GM19043 (cell line): ENCODE data around the gene CDKN2AIP.
"Not testable (repeated sequence)": the region's sequence is repeated elsewhere in the genome, so short reads cannot be mapped to it uniquely, and the experiment has no call there.

Source experiments
- ATAC-seq: cut with Tn5 transposase; IDR thresholded peaks from one replicate; pipeline ENCODE4 v1.9.1; 2021; ENCODE audit warnings: low read depth; ENCODE audit not compliant: unreplicated experiment

CDKN2AIP gene

DNA sequence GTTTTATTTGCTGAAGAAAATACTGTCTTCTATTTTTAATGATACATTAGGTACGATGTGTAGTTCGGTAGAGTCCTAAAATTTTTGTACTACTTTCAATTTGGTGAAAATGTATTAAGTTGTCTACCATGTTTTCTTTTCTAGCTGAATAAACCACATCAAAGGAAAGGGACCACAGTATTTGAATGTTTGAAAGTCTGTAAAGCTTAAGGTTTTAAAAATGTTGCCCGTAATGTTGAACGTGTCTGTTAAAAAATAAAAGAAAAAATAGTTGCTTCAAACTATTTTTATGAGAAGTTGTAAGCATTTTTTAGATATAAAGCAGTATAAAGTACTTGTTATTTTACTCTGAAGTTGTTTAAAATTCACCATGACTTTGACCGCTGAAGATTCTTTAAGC, 3.2 kb downstream of the CDKN2AIP start:
- no peak for ATAC-seq

DNA sequence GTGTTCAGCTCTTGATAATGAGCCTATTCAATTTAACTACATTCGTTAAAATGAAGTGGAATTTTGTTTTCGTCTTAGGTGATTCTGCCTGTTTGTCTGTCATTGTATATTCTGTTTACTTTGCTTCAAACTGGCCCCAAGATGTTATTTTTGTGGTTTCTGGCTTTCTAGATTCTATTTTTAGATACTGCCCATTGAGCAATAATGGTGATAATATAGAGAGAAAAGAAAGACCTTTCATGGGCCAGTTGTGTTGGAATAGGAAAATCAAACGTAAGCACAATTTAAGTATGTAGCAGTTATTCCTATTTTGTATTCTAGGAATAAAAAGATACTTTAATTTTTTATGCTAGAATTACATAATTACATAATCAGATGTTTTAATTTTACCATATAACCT, 4.0 kb downstream of the CDKN2AIP start:
- ATAC-seq: no peak

DNA sequence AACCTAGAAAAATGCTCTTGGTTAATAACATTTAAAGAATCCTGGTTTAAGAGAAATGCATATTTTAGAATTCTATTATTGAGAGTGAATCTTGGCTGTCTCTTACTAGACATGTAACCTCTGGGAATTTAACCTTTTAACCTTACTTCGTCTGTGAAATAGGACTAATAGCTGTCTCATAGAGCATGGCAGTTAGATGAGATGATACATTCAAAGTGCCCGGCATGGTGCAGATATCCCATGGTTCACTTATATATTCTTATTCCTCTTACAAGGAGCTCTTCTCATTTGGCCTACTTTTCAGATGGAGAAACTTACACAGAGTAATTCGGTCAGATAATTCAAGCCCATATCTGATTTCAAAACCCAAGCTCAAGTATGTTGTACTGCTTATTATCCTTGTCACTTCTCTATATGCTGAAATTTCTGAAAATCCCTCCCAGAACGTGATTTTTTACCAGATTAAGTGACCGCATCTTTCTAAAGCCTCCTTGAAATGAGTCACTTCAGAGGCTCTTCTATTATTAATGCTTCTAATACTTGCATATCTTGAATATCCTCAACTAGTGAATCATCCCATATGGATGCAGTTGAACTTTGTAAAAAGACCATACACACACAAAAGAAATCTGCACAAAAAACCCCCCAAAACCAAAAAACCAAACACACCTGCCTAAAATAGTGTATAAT, 4.9 kb downstream of the CDKN2AIP start:
- ATAC-seq: no peak

DNA sequence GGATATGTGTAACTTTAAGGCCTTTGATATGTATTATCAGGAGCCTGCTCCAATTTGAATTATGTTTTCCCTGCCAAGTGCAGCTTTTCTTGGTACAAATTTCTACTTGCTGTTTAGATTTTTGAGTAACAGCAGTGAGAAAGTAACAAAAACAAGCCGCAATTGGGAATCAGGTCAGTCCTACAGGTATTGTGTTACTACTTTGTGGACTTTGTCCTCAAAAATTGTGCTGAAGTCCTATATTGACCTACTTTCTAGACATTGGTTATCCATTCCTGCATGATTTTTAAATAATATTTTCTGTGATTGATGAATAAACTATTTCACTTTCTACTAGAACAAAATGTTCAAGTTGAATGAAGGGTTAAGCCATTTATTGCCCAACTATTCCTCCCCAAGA, 5.7 kb downstream of the CDKN2AIP start:
- no peak for ATAC-seq

DNA sequence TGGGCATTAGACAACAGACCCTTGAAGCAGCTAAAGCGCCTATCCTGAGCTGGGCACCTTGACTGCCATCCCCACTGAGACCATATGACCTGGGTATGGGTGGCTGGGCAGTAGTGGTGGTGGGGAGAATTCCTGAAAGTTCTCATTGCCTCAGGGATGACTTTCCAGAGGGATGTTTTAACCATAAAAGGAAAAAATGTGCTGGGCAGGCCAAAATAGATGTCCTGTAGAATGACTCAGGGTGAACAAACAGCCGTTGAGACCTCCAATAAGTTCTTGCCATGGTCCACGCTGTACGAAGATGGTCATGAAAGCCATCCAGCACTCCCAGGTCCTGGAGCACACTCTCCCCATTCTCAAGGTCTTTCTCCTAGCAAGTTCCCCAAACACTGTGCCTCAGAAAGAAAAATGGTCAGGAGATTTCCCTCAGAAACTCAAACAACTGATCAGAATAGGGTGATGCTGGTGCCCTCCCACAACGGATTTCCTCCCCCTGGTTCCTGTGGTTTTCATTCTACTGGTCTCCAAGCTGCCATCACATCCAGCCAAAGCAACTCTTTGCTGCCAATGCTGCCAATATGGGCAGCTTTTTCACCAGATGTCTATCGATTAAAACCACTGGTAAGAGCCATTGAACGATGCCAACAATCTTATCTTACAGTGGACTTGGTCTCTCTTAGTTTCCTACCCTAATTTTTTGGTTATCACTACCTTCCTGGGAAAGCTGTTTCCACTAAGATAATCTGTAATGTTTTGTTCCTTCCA, 11.2 kb downstream of the CDKN2AIP start:
- no peak for ATAC-seq

DNA sequence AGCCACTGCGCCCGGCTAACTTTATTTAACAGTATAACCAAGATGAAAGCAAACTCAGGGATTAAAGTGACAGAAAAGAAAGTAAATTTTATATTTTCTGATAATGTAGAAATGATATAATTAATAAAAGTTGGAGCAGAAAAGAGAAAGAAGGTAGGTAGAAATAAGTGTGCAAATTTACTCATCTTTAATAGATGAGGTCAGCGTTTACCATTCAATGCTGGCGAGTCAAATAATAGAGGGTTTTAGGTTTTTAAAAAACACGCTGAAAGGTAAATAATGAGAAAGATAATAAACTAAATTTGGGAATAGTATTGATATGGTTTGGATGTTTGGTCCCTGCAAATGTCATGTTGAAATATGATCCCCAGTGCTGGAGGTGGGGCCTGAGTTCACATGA, 13.6 kb downstream of the CDKN2AIP start:
- no peak for ATAC-seq

DNA sequence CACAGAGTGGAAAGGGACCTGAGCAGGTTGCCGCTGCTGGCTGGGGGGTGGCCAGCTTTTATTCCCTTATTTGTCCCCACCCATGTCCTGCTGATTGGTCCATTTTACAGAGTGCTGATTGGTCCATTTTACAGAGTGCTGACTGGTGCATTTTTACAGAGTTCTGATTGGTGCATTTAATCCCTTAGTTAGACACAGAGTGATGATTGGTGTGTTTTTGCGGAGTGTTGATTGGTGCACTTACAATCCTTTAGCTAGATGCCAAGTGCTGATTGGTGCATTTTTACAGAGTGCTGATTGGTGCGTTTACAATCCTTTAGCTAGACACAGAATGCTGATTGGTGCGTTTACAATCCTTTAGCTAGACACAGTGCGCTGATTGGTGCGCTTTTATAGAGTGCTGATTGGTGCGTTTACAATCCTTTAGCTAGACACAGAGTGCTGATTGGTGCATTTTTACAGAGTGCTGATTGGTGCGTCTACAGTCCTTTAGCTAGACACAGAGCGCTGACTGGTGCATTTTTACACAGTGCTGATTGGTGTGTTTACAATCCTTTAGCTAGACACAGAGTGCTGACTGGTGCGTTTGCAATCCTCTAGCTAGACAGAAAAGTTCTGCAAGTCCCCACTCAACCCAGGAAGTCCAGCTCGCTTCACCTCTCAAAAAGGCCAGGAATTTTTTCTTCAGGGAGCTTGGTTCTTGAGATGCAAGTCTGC, 19.6 kb downstream of the CDKN2AIP start:
- ATAC-seq: not testable (repeated sequence)

DNA sequence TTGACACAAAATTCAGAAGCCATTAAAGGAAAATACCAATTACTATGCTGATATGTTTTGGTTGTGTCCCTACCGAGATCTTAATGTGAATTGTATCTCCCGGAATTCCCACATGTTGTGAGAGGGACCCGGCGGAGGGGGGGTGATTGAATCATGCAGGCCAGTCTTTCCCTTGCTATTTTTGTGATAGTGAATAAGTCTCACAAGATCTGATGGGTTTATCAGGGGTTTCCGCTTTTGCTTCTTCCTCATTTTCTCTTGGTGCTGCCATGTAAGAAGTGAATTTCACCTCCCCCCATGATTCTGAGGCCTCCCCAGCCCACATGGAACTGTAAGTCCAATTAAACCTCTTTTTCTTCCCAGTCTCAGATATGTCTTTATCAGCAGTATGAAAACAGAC, 21.4 kb downstream of the CDKN2AIP start:
- ATAC-seq: not testable (repeated sequence)

DNA sequence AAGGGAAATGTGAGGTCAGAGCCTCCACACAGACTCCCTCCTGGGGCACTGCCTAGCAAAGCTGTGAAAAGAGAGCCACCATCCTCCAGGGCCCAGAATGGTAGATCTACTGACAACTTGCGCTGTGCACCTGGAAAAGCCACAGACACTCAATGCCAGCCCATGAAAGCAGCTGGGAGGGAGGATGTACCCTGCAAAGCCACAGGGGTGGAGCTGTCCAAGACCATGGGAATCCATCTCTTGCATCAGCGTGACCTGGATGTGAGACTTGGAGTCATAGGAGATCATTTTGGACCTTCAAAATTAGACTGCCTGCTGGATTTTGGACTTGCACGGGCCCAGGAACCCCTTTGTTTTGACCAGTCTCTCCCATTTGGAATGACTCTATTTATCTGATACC, 22.8 kb downstream of the CDKN2AIP start:
- no peak for ATAC-seq

DNA sequence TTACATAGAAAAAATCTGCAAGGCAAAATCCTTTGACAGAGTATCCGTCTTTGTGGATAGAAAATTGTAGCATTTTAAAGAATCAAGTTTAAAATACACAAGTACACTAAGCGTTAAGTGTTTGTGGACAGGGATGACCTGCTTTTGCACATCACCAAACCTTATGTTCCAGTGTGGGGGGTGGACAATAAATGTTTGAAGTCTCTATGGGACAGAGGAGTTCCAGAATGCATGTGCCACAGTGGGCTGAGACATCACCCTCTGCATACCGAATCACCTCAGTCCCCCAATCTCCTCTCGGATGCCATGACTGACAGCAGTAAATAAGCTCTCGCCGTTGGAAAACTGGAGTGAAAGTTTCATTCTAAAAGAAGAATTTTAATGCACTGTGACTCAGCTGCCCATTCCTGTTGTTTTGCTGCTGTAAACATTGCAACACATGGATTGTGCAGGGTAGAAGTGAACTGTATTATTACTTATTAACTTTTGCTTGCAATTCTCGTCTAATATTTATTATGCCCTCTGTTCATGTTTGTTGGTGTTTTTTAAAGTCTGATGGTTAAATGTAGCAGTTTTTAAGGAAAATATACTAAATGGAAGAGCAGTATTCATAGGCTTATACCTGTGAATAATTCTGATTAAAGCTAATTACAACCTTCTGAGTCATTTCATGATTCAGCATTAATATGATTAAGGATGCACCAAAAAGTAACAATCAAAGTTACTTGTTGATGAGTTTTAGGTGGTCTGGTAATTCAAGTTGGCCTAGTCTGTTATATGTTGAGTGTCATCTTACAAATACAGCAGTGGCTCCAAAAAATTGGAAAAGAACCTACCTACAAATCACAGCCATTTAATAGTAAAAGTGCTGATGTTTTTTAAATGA, 24.0 kb downstream of the CDKN2AIP start:
- no peak for ATAC-seq

DNA sequence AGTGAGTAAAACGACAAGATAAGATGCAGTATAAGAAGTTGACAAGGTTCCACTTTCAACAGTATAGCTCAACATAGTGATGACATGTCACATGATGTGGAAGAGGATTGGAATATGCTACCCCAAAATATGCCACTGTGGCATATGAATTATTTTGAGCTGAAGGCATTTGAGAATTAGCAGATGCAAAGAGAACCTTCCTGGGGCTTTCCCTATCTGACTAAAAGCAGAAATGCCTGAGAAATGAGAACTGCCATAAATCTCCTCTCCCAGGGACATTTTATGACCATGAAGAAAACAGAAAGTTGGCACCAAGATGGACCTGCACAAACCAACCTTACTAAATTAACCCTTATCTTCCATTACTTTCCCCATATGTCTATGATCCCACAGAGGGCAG, 24.8 kb downstream of the CDKN2AIP start:
- no peak for ATAC-seq

DNA sequence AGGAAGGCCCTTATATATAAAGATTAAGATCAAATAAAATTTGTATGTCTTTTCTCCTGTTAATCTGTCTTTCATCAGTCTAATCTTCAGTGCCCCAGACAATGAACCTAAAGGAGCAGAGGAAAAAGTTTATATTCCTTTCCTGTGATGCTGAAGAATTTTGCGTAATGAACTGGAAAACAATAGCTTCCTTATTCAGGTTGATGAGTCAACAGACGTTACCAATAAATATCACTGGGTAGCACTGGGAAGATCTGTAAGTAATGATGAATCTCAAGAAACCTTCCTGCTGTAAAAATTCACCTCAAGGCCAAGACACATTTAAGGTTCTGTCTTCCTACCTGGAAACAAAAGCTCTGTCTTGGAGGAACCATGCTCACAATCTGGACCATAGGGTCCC, 25.5 kb downstream of the CDKN2AIP start:
- ATAC-seq: no peak

DNA sequence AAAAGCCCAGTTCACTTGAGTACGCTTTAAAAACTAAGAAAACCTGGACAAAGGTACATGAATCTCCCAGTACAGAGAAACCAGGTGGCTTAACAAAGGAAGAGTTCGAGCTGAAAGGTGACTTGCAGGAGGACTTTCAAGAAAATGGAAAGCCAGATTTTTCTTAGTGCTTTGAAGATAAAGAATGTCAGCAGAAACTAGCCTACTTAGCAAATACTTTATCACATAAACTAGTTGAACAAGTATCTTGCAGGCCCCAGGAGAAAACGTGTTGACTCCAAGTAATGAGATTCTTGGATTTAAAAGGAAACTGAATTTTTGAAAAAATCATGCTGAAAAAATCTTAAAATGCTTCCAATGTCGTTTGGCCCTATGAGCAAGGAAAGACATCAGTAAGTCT, 26.4 kb downstream of the CDKN2AIP start:
- ATAC-seq: no peak

DNA sequence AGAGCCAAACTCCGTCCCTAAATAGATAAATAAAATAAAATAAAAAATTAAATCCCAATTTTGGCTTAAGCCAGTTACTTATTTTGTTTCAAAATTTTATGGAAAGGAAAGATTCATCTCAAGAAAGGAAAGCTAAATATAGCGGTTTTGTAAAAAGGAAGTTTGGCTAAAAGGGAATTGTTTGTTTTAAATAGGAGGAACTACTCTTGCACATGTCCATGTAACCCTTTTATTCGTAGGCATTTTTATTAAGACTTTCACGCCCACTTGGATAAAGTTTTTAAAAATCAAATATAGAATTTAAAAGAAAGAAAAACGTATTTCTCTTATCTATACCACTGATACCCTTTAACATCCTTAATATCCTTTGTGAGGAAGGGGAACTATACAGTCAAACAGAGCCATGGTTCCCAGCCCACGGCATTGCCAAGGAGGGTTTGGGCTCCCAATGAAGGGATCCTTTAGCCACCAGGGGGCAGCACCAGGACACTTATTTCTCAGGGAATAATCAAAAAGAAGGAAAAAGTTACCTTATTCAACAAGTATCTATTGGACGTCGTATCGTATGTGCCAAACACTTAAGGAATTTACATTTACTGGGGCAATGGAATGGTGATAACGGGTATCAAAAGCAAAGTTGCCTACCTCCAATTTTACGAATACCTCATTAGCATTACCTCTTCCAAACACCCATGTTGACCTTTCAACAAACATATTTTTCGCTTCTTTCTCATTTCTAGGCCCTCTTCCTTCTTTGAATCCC, 27.7 kb downstream of the CDKN2AIP start:
- peak; percentile 71 for ATAC-seq

DNA sequence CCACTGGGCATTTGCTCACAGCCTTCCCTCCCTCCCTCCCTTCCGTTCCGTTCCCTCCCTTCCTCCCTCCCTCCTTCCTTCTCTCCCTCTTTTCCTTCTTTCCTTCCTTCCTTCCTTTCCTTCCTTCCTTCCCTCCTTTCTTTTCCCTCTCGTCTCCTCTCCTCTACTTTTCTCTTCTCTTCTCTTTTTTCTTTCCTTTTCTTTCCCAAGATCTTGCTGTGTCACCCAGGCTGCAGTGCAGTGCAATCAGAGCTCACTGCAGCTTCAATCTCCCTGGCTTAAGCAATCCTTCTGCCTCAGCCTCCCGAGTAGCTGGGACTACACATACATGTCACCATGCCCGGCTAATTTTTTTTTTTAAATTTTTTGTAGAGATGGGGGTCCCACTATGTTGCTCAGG, 33.7 kb downstream of the CDKN2AIP start:
- ATAC-seq: no peak

DNA sequence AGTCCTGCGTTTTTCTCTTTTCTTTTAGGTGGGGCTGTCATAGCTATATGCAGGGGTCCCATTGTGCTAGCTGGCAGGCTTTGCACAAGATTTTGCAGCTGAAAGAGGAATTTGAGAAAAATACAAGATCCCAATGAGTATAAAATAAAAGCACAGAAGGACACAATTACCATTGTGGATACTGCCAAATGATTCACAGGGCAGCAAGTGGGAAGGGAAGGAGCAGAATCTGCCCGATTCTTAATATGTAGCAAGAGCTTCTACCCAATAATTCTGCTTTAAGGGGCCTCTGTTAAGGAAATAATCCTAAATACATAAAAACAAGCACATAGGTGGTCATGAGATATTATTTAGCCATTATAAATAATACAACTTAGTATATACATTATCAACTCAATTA, 34.5 kb downstream of the CDKN2AIP start:
- no peak for ATAC-seq

DNA sequence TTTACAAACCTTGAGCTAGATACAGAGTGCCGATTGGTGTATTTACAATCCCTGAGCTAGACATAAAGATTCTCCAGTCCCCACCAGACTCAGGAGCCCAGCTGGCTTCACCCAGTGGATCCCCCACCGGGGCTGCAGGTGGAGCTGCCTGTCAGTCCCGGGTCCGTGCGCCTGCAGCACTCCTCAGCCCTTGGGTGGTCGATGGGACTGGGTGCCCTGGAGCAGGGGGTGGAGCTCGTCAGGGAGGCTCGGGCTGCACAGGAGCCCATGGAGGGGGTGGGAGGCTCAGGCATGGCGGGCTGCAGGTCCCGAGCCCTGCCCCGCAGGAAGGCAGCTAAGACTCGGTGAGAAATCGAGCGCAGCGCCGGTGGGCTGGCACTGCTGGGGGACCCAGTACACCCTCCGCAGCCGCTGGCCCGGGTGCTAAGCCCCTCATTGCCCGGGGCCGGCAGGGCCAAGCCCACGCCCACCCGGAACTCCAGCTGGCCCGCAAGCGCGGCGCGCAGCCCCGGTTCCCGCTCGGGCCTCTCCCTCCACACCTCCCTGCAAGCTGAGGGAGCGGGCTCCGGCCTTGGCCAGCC, 38.2 kb downstream of the CDKN2AIP start:
- ATAC-seq: not testable (repeated sequence)

DNA sequence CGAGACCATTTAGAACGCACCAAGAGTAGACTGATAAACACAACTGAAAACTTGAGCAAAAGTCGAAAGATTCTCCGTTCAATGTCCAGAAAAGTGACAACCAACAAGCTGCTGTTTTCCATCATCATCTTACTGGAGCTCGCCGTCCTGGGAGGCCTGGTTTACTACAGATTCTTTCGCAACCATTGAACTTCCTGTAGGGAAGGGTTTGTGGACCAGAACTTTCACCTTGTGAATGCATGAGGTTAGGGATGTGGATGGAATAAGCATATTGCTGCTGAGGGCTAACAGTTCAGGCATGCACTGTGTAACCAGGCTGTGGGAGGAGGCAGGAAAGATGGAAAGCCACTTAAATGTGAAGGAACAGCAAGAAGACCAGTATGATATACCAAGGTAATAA, 39.6 kb downstream of the CDKN2AIP start:
- ATAC-seq: no peak

DNA sequence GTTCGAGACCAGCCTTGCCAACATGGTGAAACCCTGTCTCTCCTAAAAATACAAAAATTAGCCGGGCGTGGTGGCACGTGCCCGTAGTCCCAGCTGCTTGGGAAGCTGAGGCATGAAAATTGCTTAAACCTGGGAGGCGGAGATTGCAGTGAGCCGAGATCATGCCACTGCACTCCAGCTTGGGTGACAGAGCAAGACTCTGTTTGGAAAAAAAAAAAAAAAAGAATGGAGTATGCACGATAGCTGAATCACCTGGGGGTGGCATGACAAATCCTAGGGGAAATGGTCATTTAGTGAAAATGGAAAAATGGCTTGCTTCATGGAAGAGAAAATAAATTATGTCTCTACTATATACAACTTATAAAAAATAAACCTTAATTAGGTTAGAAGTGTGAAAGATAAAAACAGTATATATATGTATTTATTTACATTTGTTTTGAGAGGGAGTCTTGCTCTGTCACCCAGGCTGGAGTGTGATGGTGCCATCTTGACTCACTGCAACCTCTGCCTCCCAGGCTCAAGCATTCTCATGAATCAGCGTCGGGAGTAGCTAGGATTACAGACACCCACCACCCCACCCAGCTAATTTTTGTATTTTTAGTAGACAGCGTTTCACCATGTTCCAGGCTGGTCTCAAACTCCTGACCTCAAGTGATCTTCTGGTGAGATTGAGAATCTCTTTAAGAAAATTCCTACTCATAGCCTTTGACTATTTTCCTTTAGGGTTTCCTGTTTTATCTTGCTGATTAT, 41.1 kb downstream of the CDKN2AIP start:
- no peak for ATAC-seq
